LNCaP clone FGC (cell line): ENCODE data around the gene PLA2R1.

Source experiments
- DNase-seq: peaks from one replicate; pipeline ENCODE4 v3.0.0-alpha.2; 2011; ENCODE audit warnings: low read depth
- H3K4me3 ChIP-seq: 2 replicates; pipeline ENCODE4 v1.5.1; 2011; ENCODE audit warnings: mild to moderate bottlenecking, low read depth, low read length, control low read depth
- TF ChIP-seq, protein P1 (sequence below): IDR thresholded peaks from 2 replicates; pipeline ENCODE4 v1.5.1; 2012; ENCODE audit warnings: mild to moderate bottlenecking; ENCODE audit not compliant: control insufficient read depth, insufficient read depth; ENCODE audit errors: extremely low read depth

Gene PLA2R1

DNA sequence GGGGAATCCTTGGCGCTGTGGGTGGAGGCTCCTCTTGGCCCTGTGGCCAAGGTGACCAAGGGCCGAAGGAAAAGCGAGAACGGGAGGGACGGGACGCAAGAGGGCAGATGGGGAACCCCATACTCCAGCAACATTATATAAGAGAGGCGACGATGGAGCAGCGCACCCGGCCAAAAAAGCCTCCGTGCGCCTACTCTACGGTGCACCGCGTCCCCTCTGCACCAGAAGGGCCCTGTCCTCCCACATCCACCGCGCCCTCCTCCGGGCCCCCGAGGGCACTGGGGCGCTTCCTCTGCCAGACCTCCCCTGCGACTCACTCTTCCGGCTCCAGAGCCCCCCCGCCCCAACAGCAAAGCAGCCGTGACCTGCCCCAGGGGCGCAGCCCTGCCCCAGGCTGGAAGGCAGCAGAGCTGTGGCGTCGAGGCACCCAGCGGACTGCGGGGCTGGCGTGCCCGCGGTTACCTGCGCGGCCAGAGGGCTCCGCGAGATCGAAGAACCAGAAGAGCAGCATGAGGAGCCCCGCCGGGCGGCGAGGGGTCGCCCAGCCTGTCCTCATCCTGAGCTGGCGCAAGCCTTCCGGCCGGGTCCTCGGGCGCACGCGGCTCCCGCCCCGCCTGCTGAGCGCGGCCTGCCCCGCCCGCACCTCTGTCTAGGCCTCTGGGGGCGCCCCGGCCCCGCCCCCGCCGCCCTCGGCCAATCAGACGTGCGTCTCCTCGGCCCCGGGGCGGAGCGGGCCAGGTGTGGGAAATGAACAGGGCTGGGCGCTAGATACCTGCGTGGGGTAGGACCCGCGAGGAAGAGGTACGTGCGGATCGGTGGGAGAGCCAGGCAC, 158.1 kb downstream of the PLA2R1 start, which contains the start of gene LY75:
Gene LY75, minus strand, starts transcription at position 630 of the 832 bp plus-strand sequence.
- DNase-seq = no peak
- TF ChIP-seq, protein P1, sequence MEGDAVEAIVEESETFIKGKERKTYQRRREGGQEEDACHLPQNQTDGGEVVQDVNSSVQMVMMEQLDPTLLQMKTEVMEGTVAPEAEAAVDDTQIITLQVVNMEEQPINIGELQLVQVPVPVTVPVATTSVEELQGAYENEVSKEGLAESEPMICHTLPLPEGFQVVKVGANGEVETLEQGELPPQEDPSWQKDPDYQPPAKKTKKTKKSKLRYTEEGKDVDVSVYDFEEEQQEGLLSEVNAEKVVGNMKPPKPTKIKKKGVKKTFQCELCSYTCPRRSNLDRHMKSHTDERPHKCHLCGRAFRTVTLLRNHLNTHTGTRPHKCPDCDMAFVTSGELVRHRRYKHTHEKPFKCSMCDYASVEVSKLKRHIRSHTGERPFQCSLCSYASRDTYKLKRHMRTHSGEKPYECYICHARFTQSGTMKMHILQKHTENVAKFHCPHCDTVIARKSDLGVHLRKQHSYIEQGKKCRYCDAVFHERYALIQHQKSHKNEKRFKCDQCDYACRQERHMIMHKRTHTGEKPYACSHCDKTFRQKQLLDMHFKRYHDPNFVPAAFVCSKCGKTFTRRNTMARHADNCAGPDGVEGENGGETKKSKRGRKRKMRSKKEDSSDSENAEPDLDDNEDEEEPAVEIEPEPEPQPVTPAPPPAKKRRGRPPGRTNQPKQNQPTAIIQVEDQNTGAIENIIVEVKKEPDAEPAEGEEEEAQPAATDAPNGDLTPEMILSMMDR = no peak
- H3K4me3 ChIP-seq = no peak within 1 kb of the TSS

DNA sequence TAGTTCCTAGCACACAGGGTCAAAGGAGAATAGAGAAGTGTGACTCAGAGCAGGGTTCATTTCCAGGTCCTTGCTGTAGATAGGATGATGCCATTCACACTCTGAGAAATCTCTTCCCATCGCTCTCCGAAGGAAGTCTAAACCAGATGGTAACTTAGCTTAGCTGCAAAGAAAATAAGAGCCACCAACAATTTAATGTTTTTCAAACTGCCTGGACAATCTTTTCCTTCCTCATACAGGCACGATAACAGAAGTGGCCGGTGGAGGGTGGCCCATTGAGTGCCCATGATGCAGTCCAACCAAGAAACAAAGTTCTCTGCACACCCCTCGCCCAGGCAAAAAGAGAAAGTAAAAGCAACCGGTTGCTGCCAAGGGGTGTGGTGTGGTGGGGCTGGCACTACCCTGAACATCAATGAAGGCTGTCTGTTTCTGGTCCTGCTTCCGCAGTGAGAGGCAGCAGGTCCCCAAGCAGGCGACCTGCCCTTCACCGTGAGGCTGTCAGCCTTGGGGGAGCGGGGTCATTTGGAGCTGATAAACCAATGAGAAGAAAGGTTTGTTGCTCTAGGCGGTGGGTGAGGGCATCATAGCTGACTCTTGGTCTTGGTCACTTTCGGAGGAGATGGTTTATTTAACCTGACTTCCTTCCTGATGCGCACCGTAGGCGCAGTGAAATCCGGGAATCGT, 158.8 kb downstream of the PLA2R1 start:
- no peak for DNase-seq
- no peak overlapping the region for H3K4me3 ChIP-seq
- TF ChIP-seq, protein P1 = no peak

DNA sequence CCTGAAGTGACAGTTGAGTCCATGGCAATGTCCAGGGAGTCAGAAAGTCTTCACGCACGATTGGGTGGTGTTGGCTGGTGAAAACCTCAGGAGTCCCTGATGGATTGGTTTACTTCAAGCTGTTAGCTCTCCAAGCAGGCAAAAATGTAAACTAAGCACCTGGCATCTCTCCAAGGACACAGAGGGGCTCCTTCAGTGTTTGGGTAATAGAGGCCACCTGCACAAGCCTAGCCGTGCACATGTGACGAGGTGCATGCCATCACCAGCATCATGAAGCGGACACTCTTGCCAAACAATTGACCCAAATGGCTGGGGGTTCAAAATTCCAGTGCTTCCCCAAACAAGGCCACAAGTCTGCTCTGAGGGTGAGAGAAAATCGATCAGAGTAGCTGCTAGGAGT, 159.7 kb downstream of the PLA2R1 start:
- TF ChIP-seq, protein P1 = no peak
- no peak overlapping the region for H3K4me3 ChIP-seq
- DNase-seq = no peak

DNA sequence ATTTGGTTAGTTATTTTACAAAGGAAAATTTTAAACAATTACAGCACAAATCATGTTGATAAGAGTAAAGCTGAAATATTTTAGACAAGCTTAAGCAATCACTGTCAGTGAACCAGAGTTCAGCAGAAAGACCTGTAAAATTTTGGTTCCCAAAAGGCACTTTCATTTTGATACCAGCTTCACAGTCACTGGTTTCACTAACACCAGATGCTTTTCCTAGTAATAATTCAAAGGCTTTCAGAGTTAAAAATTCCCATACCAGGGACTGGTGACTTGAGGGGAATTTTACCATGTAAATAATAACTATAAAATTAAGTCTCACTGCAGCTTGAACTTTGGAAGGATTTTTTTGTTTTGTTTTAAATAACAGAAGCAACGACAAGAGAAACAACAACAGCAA, 162.1 kb downstream of the PLA2R1 start:
- DNase-seq = no peak
- TF ChIP-seq, protein P1 = no peak
- no peak overlapping the region for H3K4me3 ChIP-seq

DNA sequence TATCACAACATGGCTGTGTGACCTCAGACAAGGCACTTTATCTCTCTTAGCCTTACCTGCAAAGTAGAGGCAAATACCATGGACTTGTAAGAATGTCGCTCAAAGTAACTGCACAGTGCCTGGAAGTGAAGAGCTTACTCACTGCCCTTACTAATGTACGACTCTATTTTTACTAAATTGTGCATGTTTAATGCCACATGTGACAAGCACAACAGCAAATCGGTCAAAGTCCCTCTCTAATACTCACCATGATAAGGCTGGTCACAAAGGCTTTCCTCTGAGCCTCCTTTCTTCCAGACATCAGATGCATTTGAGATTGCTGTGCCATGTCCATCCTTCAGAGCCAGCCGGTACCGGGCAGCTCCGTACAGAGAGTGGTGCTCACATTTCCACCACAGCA, 164.0 kb downstream of the PLA2R1 start:
- H3K4me3 ChIP-seq = no peak overlapping the region

DNA sequence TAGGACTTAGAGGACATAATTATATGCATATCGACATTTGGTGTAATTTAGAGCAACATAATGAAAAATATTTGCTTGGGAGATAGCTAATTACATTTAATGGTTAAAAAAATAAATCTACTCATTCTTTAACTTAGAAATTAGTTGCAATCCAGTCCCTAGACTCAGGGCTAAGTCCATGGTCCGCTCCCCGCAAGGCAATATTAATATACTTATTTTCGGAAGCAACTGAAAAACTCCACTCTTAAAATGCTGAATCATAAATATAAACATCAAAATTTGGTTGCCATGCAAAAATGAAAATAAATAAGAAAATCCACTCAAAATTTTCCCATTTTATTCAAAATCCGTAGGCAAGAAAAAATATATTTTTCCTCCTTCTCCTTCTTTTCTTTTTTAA, 164.7 kb downstream of the PLA2R1 start:
- TF ChIP-seq, protein P1 = no peak
- no peak overlapping the region for H3K4me3 ChIP-seq
- no peak for DNase-seq

More for the DNA sequence above, 164.0 kb downstream of the PLA2R1 start:
- no peak for DNase-seq
- TF ChIP-seq, protein P1 = no peak
